Kidney epithelial cell (primary cell): ENCODE results near the gene LPCAT4. TPM values are rescaled to one million over a fixed set of nuclear protein-coding genes. Genes with fewer than 3 reads are reported as not detected.

ENCODE experiments used
- DNase-seq: peaks from one replicate; pipeline ENCODE4 v3.0.0-alpha.2; 2010; ENCODE audit warnings: low read depth
- H3K27me3 ChIP-seq: 2 replicates; pipeline ENCODE4 v1.6.0; 2011; ENCODE audit warnings: low read length; ENCODE audit not compliant: control insufficient read depth, insufficient read depth
- H3K36me3 ChIP-seq: 2 replicates; pipeline ENCODE4 v1.5.1; 2011; ENCODE audit warnings: low read length; ENCODE audit not compliant: control insufficient read depth, insufficient read depth
- H3K4me3 ChIP-seq: 2 replicates; pipeline ENCODE4 v1.5.1; 2011; ENCODE audit warnings: low read depth, mild to moderate bottlenecking, control low read depth, low read length
- CTCF ChIP-seq: IDR thresholded peaks from 2 replicates; pipeline ENCODE4 v1.5.1; 2011; ENCODE audit warnings: mild to moderate bottlenecking, moderate library complexity, low read length, control low read depth, inconsistent platforms; ENCODE audit not compliant: insufficient read depth, poor library complexity, severe bottlenecking
- total RNA-seq: library from RNA; depleted of rRNA; stranded (reverse); fragments of >200 nt; gene quantifications from 2 replicates; pipeline ENCODE4 v1.2.3, GENCODE V29; 2015

Gene LPCAT4
- total RNA-seq, 1 donor from 2014 or later, result 21.1 TPM

DNA sequence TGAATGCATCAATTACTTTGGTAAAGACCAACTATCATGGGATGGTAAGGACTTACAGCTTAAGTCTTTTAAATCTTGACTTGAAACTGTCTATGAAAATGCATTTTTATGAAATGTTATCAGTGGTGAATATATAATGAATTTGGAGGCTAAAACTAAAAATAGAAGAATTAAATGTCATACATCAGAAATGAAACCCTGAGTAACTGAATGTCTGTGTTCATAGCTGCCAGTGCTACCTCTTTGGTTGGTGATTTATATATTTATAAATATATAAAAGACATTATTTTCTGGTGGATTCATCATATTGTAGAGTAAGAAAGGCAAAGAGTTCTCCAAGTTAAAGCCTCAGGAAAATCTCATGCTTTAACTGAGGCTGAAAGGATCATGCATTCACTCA, 41.6 kb downstream of the LPCAT4 start:
- no peaks in the 10 kb centered on the region for H3K27me3 ChIP-seq
- DNase-seq, result no peak
- no peaks in the 10 kb centered on the region for H3K36me3 ChIP-seq
- TF ChIP-seq CTCF, result no peak
- no peak overlapping the region for H3K4me3 ChIP-seq

DNA sequence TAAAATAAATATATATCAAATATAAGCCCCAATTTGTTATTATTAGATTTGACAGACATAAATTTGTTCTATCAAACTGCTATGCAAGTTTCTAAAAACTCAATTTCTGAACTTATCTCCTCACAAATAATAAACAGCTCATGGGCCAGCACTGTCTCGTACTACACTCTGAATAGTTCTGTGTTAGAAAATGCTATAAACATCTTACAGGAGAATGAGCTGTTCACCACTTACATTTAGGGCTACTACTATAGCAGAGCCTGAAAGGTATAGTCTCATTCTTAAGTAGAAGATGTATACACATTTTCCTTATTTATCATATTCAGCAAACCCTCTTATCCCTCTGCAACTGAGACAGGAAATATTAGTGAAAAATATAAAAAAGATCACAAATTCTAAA, 42.1 kb downstream of the LPCAT4 start:
- H3K4me3 ChIP-seq, result no peak overlapping the region
- no peaks in the 10 kb centered on the region for H3K36me3 ChIP-seq
- DNase-seq, result no peak
- H3K27me3 ChIP-seq, result no peaks in the 10 kb centered on the region
- TF ChIP-seq CTCF, result no peak

GRCh38 chr15:34323217-34323616, 43.8 kb downstream of the LPCAT4 start:
- Histone ChIP-seq H3K36me3 (no peaks in the 10 kb centered on the region), H3K4me3 (no peak overlapping the region), H3K27me3 (no peaks in the 10 kb centered on the region)
- no peak for TF ChIP-seq CTCF
- DNase-seq, result no peak

- DNase-seq, result no peak
- Histone ChIP-seq H3K4me3 (peak overlapping the region; percentile 43), H3K36me3 (no peaks in the 10 kb centered on the region), H3K27me3 (no peaks in the 10 kb centered on the region)
- no peak for TF ChIP-seq CTCF
These were observed 48.5 kb downstream of the LPCAT4 start for GRCh38 chr15:34318277-34319079.

GRCh38 chr15:34314491-34315490, 52.2 kb downstream of the LPCAT4 start:
- no peak for DNase-seq
- no peak for TF ChIP-seq CTCF

More at GRCh38 chr15:34314491-34315490, 52.2 kb downstream of the LPCAT4 start:
- no peaks in the 10 kb centered on the region for H3K36me3 ChIP-seq
- H3K27me3 ChIP-seq, result no peaks in the 10 kb centered on the region
- no peak overlapping the region for H3K4me3 ChIP-seq
